ENCODE results near the gene SPINT1.

GRCh38 chr15:40841741-40842140 lies 2.1 kb upstream of the SPINT1 start:
- TF ChIP-seq CTCF (IDR thresholded peaks at IDR 0.05) (no peak), POLR2A (IDR thresholded peaks at IDR 0.05) (no peak), EP300 (IDR thresholded peaks at IDR 0.05) (no peak)
